GM15510 (cell line): ENCODE data around the gene ASPHD2.

ENCODE experiments used
- POLR2A ChIP-seq: IDR thresholded peaks from 3 replicates; pipeline ENCODE4 v1.6.1; 2011; ENCODE audit warnings: borderline replicate concordance; ENCODE audit not compliant: insufficient read length; ENCODE audit errors: extremely low read depth

Gene ASPHD2

GRCh38 chr22:26485806-26486390, 56.8 kb downstream of the ASPHD2 start:
- TF ChIP-seq POLR2A, result no peak

GRCh38 chr22:26486394-26486793, 57.3 kb downstream of the ASPHD2 start:
- no peak for TF ChIP-seq POLR2A

GRCh38 chr22:26487996-26488395, 58.9 kb downstream of the ASPHD2 start:
- TF ChIP-seq POLR2A, result no peak

- TF ChIP-seq POLR2A, result no peak
Observed at GRCh38 chr22:26489447-26490036, 60.5 kb downstream of the ASPHD2 start.

- TF ChIP-seq POLR2A, result no peak
Observed at GRCh38 chr22:26492220-26492619, 63.2 kb downstream of the ASPHD2 start.

GRCh38 chr22:26494506-26494905, 65.4 kb downstream of the ASPHD2 start:
- TF ChIP-seq POLR2A, result no peak
